Stimulated activated CD4-positive, alpha-beta T cell treated with anti-CD3 and anti-CD28 coated beads, Interleukin-1b, Interleukin-23, amount 100 ng/mL, for 24 hours (primary cell): Measurements from ENCODE around the gene EIF3B.
"Not testable (repeated sequence)": the region's sequence is repeated elsewhere in the genome, so short reads cannot be mapped to it uniquely, and the experiment has no call there.

Experiments
- DNase-seq, 4 experiments: peaks; one replicate each; pipeline ENCODE4 v3.0.0-alpha.2; 2020; ENCODE audit warnings: low read depth in 4 of 4, low spot score in 1 of 4

Gene EIF3B

GRCh38 chr7:2354186-2354938 lies at the start of gene EIF3B:
Gene EIF3B (plus strand): TSS chr7:2354827. CDS start chr7:2354922, 95 bp downstream.
- DNase-seq: peak; percentile 67 to 81 (median 78)

DNA sequence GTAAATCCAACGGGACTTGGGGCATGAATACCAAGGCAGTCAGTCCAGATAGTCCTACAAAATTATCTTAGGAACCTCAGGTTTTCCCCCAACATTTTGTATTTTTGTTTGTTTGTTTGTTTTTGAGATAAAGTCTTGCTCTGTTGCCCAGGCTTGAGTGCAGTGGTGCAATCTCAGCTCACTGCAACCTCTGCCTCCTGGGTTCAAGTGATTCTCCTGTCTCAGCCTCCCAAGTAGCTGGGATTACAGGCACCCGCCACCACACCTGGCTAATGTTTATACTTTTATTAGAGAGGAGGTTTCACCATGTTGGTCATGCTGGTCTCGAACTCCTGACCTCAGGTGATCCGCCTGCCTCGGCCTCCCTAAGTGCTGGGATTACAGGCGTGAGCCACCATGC lies 49.4 kb upstream of the EIF3B start:
- DNase-seq: not testable (repeated sequence)

DNA sequence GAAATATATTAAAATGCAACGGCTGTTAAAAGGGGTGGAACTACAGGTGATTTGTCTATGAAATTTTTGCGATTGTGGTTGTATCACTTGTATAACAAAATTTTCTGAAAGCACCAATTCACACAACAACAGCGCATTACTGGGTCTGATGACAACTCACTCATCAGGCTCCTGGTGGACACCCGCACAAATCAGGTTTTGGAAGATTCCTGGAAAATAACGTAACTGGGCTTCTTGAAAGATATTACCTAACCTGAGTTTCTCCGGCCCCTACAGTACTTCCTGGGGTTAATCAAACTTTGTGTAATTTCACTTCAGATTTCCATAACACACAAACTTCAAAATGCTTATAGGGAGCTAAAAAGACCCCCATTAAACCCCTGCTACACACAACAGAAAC lies 47.9 kb upstream of the EIF3B start:
- no peak for DNase-seq

DNA sequence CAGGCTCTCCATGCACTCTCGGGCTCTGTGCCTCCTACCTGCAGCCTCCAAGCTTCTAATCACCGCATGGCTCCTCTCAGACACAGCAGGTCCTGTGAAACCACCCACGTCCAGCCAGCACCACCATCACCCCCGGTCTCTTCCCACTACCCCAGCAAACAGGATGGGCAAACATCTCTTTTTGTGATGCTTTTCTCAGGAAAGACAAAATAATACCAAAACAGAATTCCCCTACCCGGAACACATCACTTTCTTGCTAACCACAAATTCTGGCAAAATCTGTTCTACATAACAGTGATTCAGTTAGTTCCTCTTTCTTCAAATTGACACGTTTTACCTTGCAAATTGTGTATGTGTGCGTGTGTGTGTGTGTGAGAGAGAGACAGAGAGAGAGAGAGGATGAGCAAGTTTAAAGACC lies 46.9 kb upstream of the EIF3B start:
- no peak for DNase-seq

GRCh38 chr7:2309889-2310331 lies 44.7 kb upstream of the EIF3B start:
- DNase-seq: no peak

DNA sequence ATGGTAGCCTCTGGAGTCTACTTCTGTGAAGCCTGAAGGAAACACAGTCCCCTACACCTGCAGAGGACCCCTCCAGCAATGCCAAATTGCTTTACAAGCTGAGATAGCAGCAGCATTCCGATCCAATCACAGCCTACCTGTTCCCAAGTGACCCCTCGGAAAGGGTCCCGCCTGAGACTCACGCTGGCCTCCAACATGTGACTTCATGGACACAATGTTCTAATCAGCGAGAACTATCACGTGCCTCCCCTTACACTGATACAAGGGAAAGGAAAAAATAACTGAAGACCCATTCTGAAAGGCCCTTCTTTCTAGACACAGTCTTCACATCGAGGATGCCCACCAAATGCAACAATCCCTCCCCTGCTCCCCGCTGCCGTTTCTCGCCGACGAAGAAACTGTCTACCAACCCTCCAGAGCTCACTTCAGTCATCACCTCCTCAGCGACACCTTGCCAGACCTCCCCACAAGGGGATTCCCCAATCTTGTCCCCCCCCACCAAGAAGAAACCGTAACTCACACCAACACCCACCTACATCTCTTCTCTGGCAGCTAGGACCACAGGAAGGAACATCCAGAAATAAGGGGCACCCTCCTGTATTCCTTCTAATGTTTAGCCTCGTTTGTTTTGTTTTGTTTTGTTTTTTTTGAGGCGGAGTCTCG lies 42.2 kb upstream of the EIF3B start:
- no peak for DNase-seq

GRCh38 chr7:2313450-2314208 lies 41.0 kb upstream of the EIF3B start:
- no peak for DNase-seq

- DNase-seq: peak; percentile 88 to 98 (median 94)
Measured at GRCh38 chr7:2314209-2314955, 40.2 kb upstream of the EIF3B start, which contains the start of gene SNX8. Gene SNX8 (minus strand): TSS chr7:2314441. CDS start chr7:2314421, 20 bp downstream.

- DNase-seq: not testable (repeated sequence)
Measured at GRCh38 chr7:2314956-2315530, 39.6 kb upstream of the EIF3B start.

GRCh38 chr7:2315787-2316186 lies 38.8 kb upstream of the EIF3B start:
- DNase-seq: no peak

- DNase-seq: no peak
Measured at GRCh38 chr7:2316578-2316977, 38.0 kb upstream of the EIF3B start.

GRCh38 chr7:2317556-2318293 lies 36.9 kb upstream of the EIF3B start:
- no peak for DNase-seq

- no peak for DNase-seq
Measured at GRCh38 chr7:2321020-2321419, 33.6 kb upstream of the EIF3B start.

GRCh38 chr7:2325162-2325561 lies 29.5 kb upstream of the EIF3B start:
- DNase-seq: no peak

- no peak for DNase-seq
Measured at GRCh38 chr7:2326951-2327350, 27.7 kb upstream of the EIF3B start.

GRCh38 chr7:2330493-2330892 lies 24.1 kb upstream of the EIF3B start:
- DNase-seq: no peak

- DNase-seq: no peak
Measured at GRCh38 chr7:2331707-2332106, 22.9 kb upstream of the EIF3B start.

- not testable (repeated sequence) for DNase-seq
Measured at GRCh38 chr7:2332606-2333231, 21.9 kb upstream of the EIF3B start.

DNA sequence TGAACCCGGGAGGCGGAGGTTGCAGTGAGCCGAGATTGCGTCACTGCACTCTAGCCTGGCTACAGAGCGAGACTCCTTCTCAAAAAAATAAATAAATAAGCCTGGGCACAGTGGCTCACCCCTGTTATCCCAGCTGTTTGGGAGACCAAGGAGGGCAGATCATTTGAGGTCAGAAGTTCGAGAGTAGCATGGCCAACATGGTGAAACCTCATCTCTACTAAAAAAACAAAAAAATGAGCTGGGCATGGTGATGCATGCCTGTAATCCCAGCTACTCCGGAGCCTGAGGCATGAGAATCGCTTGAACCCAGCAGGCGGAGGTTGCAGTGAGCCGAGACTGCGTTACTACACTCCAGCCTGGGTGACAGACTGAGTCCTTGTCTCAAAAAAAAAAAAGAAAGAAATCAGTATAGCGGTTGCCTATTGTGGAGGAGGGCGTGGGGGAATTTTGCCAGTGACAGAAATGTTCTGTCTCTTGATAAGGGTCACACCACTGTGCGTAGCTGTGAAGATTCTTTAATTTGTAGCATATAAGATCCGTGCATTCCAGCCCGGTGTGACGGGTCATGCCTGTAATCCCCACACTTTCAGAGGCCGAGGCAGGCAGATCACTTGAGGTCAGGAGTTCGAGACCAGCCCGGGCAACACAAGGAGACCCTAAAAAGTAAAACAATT lies 17.9 kb upstream of the EIF3B start:
- no peak for DNase-seq
